ENCODE results near the gene GART.

GRCh38 chr21:33541105-33541711, 709 bp downstream of the GART start:
- TF ChIP-seq HMGXB4 (CRISPR knock-in tag; IDR thresholded peaks at IDR 0.05; ENCODE audit: borderline replicate concordance) (no peak), CTCF (IDR thresholded peaks at IDR 0.05) (no peak), MAX (IDR thresholded peaks at IDR 0.05) (no peak)

All from A549 (cell line).